Globus pallidus (tissue), 1 donor: ENCODE measurements around the gene ENOPH1.

ENCODE experiments used
- DNase-seq: peaks from one replicate; pipeline ENCODE4 v3.0.0-alpha.2; 2015; ENCODE audit warnings: low spot score

Gene ENOPH1

GRCh38 chr4:82428526-82428968 is 1.8 kb upstream of the ENOPH1 start:
- no peak for DNase-seq

- peak; percentile 92 for DNase-seq
Measured at GRCh38 chr4:82428969-82429727, 1.2 kb upstream of the ENOPH1 start.

GRCh38 chr4:82429728-82430192 is 630 bp upstream of the ENOPH1 start:
- DNase-seq = no peak

GRCh38 chr4:82430964-82431745 is 765 bp downstream of the ENOPH1 start:
- peak; percentile 9 for DNase-seq

- DNase-seq = no peak
Measured at GRCh38 chr4:82431831-82432230, 1.4 kb downstream of the ENOPH1 start.

GRCh38 chr4:82432596-82432995 is 2.2 kb downstream of the ENOPH1 start:
- DNase-seq = no peak

GRCh38 chr4:82433791-82434190 is 3.4 kb downstream of the ENOPH1 start:
- DNase-seq = no peak

GRCh38 chr4:82434949-82435348 is 4.6 kb downstream of the ENOPH1 start:
- DNase-seq = no peak

- no peak for DNase-seq
Measured at GRCh38 chr4:82436130-82436529, 5.7 kb downstream of the ENOPH1 start.

- DNase-seq = no peak
Measured at GRCh38 chr4:82436780-82437179, 6.4 kb downstream of the ENOPH1 start.

- no peak for DNase-seq
Measured at GRCh38 chr4:82437285-82438005, 7.1 kb downstream of the ENOPH1 start.

GRCh38 chr4:82439088-82439487 is 8.7 kb downstream of the ENOPH1 start:
- DNase-seq = no peak

- DNase-seq = no peak
Measured at GRCh38 chr4:82447886-82448285, 17.5 kb downstream of the ENOPH1 start.

- peak; percentile 19 for DNase-seq
Measured at GRCh38 chr4:82450966-82451755, 20.8 kb downstream of the ENOPH1 start.

- no peak for DNase-seq
Measured at GRCh38 chr4:82452026-82452425, 21.6 kb downstream of the ENOPH1 start.

GRCh38 chr4:82457266-82457665 is 26.9 kb downstream of the ENOPH1 start:
- no peak for DNase-seq

GRCh38 chr4:82458729-82459128 is 28.3 kb downstream of the ENOPH1 start:
- no peak for DNase-seq

- no peak for DNase-seq
Measured at GRCh38 chr4:82461710-82462109, 31.3 kb downstream of the ENOPH1 start.

GRCh38 chr4:82462415-82462831 is 32.0 kb downstream of the ENOPH1 start:
- DNase-seq = peak; percentile 87

- no peak for DNase-seq
Measured at GRCh38 chr4:82463221-82463620, 32.8 kb downstream of the ENOPH1 start.

GRCh38 chr4:82467471-82467870 is 37.1 kb downstream of the ENOPH1 start:
- DNase-seq = no peak
